ENCODE measurements around the gene IL1F10.

The IL1F10 gene

DNA sequence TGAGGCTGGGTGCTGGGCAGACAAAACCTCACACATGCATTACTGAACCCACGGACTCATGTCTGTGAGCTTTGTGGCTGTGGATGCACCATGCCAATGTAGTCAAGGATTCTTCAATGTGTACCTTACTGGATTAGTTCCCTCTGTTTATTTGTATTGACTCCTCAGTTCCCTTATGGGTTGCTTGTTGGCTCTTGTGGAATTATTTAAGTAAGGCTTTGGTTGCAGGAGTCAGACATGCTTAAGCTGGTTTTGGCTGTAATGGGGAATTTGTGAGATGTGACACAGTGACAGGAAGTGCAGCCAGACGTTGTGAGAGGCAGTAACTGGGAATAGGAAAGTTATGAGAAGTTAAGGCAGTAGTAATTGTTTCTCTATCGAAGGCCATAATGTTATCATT, 46.0 kb downstream of the IL1F10 start:
- no peaks in the 10 kb centered on the region for H3K27me3 ChIP-seq (ENCODE audit: insufficient read depth, low read length)
- no peaks in the 10 kb centered on the region for H3K36me3 ChIP-seq (ENCODE audit: insufficient read depth, low read length)
- H3K4me3 ChIP-seq (ENCODE audit: low read length), result no peak overlapping the region
- no peak overlapping the region for H2AFZ ChIP-seq (ENCODE audit: low read depth, low read length)
- H3K9me3 ChIP-seq (ENCODE audit: low read length), result no peaks in the 10 kb centered on the region
- H3K4me1 ChIP-seq (ENCODE audit: insufficient read depth, low read length), result no peaks in the 10 kb centered on the region

GRCh38 chr2:113114224-113114945, 46.6 kb downstream of the IL1F10 start:
- Histone ChIP-seq H3K36me3 (ENCODE audit: insufficient read depth, low read length) (no peaks in the 10 kb centered on the region), H3K27me3 (ENCODE audit: insufficient read depth, low read length) (no peaks in the 10 kb centered on the region), H3K4me3 (ENCODE audit: low read length) (no peak overlapping the region), H3K9me3 (ENCODE audit: low read length) (no peaks in the 10 kb centered on the region), H2AFZ (ENCODE audit: low read depth, low read length) (no peak overlapping the region), H3K4me1 (ENCODE audit: insufficient read depth, low read length) (no peaks in the 10 kb centered on the region)

DNA sequence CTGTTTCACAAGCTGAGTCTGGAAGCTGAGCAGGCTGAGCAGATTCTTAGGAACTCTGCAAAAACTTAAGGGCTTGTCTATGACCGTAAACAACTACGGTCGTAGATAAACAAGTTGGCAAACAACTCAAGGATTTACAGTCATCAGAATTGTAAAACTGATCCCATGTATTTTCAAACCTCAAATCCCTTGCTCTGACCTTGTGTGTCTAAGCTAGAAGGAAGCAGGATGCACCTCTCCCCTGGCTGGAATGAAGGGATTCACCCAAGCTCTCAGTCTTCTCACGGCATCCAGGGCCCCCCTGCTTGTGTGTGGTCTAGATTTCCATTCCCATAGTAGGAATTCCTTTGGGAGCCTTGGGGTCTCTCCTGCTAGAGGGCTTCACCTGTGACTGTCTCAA, 47.2 kb downstream of the IL1F10 start:
- no peak overlapping the region for H2AFZ ChIP-seq (ENCODE audit: low read depth, low read length)
- H3K9me3 ChIP-seq (ENCODE audit: low read length), result no peaks in the 10 kb centered on the region
- no peak overlapping the region for H3K4me3 ChIP-seq (ENCODE audit: low read length)
- no peaks in the 10 kb centered on the region for H3K4me1 ChIP-seq (ENCODE audit: insufficient read depth, low read length)
- H3K27me3 ChIP-seq (ENCODE audit: insufficient read depth, low read length), result no peaks in the 10 kb centered on the region
- H3K36me3 ChIP-seq (ENCODE audit: insufficient read depth, low read length), result no peaks in the 10 kb centered on the region

- Histone ChIP-seq H3K27me3 (ENCODE audit: insufficient read depth, low read length) (no peaks in the 10 kb centered on the region), H3K4me3 (ENCODE audit: low read length) (no peak overlapping the region), H3K36me3 (ENCODE audit: insufficient read depth, low read length) (no peaks in the 10 kb centered on the region), H3K9me3 (ENCODE audit: low read length) (no peaks in the 10 kb centered on the region), H2AFZ (ENCODE audit: low read depth, low read length) (no peak overlapping the region), H3K4me1 (ENCODE audit: insufficient read depth, low read length) (no peaks in the 10 kb centered on the region)
Measured at GRCh38 chr2:113116100-113116958, 48.6 kb downstream of the IL1F10 start.

GRCh38 chr2:113117541-113118262, 49.9 kb downstream of the IL1F10 start:
- Histone ChIP-seq H3K4me1 (ENCODE audit: insufficient read depth, low read length) (no peaks in the 10 kb centered on the region), H3K9me3 (ENCODE audit: low read length) (no peaks in the 10 kb centered on the region), H3K36me3 (ENCODE audit: insufficient read depth, low read length) (no peaks in the 10 kb centered on the region), H2AFZ (ENCODE audit: low read depth, low read length) (no peak overlapping the region), H3K27me3 (ENCODE audit: insufficient read depth, low read length) (no peaks in the 10 kb centered on the region), H3K4me3 (ENCODE audit: low read length) (no peak overlapping the region)

GRCh38 chr2:113118263-113118657, 50.5 kb downstream of the IL1F10 start:
- Histone ChIP-seq H3K9me3 (ENCODE audit: low read length) (no peaks in the 10 kb centered on the region), H3K4me3 (ENCODE audit: low read length) (no peak overlapping the region), H2AFZ (ENCODE audit: low read depth, low read length) (no peak overlapping the region), H3K4me1 (ENCODE audit: insufficient read depth, low read length) (no peaks in the 10 kb centered on the region), H3K36me3 (ENCODE audit: insufficient read depth, low read length) (no peaks in the 10 kb centered on the region), H3K27me3 (ENCODE audit: insufficient read depth, low read length) (peaks cover 2% of the 10 kb centered on the region)

DNA sequence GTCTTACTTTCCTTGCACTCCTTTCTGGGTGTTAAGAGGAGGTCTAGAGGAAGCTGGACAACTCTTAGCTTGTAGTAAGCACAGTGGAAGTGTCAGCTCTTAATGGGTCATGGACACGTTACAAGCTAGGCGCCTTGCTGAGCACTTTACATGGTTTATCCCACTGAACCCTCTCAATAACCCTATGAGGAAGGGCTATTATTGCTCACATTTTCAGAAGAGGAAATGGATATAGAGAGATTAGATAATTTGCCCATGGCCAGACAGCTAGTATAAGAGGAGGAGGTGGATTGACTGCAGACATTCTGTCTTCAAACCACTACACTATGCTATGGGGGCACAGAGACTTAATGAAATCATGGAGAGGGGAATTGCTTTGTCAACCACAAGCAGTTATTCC, 51.3 kb downstream of the IL1F10 start:
- H3K27me3 ChIP-seq (ENCODE audit: insufficient read depth, low read length), result peaks cover 2% of the 10 kb centered on the region
- H2AFZ ChIP-seq (ENCODE audit: low read depth, low read length), result no peak overlapping the region
- no peak overlapping the region for H3K4me3 ChIP-seq (ENCODE audit: low read length)
- no peaks in the 10 kb centered on the region for H3K36me3 ChIP-seq (ENCODE audit: insufficient read depth, low read length)
- no peaks in the 10 kb centered on the region for H3K9me3 ChIP-seq (ENCODE audit: low read length)
- no peaks in the 10 kb centered on the region for H3K4me1 ChIP-seq (ENCODE audit: insufficient read depth, low read length)

- Histone ChIP-seq H3K4me3 (ENCODE audit: low read length) (no peak overlapping the region), H3K4me1 (ENCODE audit: insufficient read depth, low read length) (peaks cover 5% of the 10 kb centered on the region), H3K9me3 (ENCODE audit: low read length) (no peaks in the 10 kb centered on the region), H3K27me3 (ENCODE audit: insufficient read depth, low read length) (peaks cover 2% of the 10 kb centered on the region), H3K36me3 (ENCODE audit: insufficient read depth, low read length) (no peaks in the 10 kb centered on the region), H2AFZ (ENCODE audit: low read depth, low read length) (no peak overlapping the region)
Measured at GRCh38 chr2:113120861-113121260, 53.1 kb downstream of the IL1F10 start.

DNA sequence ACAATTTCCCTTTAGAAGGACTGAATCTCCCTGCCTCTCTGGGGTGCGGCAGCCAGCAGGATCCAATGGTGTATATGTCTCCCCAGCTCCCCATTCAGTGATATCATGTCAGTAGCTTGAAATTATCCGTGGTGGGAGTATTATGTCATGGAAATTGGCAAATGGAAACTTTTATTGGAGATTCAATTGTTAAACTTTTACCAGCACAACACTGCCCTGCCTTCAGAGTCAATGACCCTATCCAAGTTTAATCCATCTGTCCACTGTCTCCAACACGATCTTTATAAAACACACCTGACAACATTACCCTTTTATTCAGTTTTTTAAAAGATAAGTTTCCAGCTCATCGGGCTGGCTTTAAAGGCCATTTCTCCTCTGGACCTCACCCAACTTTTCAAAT, 54.6 kb downstream of the IL1F10 start:
- Histone ChIP-seq H3K9me3 (ENCODE audit: low read length) (no peaks in the 10 kb centered on the region), H3K36me3 (ENCODE audit: insufficient read depth, low read length) (no peaks in the 10 kb centered on the region), H3K4me1 (ENCODE audit: insufficient read depth, low read length) (peaks cover 5% of the 10 kb centered on the region), H2AFZ (ENCODE audit: low read depth, low read length) (no peak overlapping the region), H3K27me3 (ENCODE audit: insufficient read depth, low read length) (peaks cover 2% of the 10 kb centered on the region), H3K4me3 (ENCODE audit: low read length) (no peak overlapping the region)

DNA sequence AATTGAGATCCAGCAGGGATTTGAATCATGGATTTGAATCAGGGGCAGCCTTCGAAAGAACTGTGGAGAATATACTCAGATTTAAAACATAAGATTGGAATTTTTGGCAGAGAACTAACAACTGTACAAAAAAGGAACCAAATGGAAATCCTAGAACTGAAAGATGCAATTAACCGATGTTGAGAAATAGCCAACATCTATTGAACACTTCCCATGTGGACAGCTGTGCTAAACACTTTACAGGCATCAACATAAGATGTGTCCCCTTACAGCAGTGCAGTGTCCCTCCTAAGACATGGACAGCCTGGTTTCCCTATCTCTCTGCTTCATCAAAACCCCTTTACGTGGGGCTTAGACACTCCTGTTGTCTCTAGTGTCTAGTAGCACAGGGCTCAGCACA, 56.0 kb downstream of the IL1F10 start:
- Histone ChIP-seq H3K4me1 (ENCODE audit: insufficient read depth, low read length) (peaks cover 5% of the 10 kb centered on the region), H3K36me3 (ENCODE audit: insufficient read depth, low read length) (no peaks in the 10 kb centered on the region), H3K9me3 (ENCODE audit: low read length) (no peaks in the 10 kb centered on the region), H2AFZ (ENCODE audit: low read depth, low read length) (no peak overlapping the region), H3K27me3 (ENCODE audit: insufficient read depth, low read length) (peaks cover 9% of the 10 kb centered on the region), H3K4me3 (ENCODE audit: low read length) (no peak overlapping the region)

DNA sequence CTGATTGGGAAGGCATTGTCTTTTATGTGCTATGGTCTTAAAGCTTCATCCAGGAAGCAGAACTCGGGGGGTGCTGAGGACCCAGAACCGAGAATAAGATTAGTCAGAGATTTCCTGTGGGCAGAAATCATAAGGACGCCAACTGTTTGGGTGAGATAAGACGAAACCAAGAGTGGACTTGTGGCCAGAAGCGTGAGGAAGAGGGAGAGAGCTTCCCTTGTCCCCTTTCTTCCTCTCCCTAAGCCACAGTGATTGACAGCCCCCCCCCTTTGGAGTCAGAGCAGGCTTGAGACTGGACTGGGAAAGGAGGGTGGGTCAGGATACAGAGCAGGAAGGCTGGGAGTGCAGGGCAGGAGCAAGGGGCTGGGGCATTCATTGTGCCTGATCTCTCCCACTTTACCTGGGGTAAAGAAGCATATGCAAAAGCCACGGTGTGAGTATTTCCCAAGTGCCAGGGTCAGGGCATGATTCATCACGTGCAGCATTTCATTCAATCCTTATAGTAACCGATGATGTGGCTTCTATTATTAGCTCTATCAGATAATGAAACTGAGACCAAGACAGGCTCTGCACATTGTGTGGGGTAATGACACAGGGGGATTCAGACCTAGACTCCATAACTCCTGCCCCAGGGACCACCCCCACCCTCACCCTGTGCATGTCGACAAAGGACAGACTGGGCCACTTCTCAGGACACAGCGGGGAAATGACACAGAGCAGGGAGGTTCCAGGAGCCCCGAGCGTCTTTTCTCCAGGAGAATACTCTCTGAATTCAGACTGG, 56.6 kb downstream of the IL1F10 start:
- peaks cover 5% of the 10 kb centered on the region for H3K4me1 ChIP-seq (ENCODE audit: insufficient read depth, low read length)
- H3K27me3 ChIP-seq (ENCODE audit: insufficient read depth, low read length), result peaks cover 9% of the 10 kb centered on the region
- H3K4me3 ChIP-seq (ENCODE audit: low read length), result no peak overlapping the region
- no peaks in the 10 kb centered on the region for H3K9me3 ChIP-seq (ENCODE audit: low read length)
- H2AFZ ChIP-seq (ENCODE audit: low read depth, low read length), result no peak overlapping the region
- no peaks in the 10 kb centered on the region for H3K36me3 ChIP-seq (ENCODE audit: insufficient read depth, low read length)
